ENCODE measurements around the gene SLC6A9.

Gene SLC6A9

DNA sequence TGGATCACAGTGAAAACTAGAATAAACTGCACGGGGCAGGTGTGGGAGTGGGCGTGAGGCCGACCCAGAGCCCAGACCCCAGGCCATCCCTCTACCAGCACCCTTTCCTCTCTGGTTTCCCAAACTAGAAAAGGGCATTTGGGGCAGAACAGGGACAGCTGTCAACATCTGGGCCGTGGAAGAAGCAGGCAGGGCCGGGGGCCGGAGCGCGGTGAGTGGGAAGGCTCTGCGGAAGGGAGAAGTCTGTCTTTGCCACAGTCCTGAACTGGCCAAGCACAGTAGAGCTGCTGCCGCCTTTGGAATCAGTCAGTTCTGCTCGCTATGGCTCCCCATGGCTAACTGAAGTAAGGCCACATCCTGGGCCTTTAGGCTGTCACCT, 33.3 kb downstream of the SLC6A9 start:
- no peak for FAIRE-seq

GRCh38 chr1:43997295-43997999, 33.8 kb downstream of the SLC6A9 start:
- FAIRE-seq, result no peak

GRCh38 chr1:43996733-43997115, 34.5 kb downstream of the SLC6A9 start:
- no peak for FAIRE-seq

- no peak for FAIRE-seq
Measured at GRCh38 chr1:43995984-43996732, 35.1 kb downstream of the SLC6A9 start.

DNA sequence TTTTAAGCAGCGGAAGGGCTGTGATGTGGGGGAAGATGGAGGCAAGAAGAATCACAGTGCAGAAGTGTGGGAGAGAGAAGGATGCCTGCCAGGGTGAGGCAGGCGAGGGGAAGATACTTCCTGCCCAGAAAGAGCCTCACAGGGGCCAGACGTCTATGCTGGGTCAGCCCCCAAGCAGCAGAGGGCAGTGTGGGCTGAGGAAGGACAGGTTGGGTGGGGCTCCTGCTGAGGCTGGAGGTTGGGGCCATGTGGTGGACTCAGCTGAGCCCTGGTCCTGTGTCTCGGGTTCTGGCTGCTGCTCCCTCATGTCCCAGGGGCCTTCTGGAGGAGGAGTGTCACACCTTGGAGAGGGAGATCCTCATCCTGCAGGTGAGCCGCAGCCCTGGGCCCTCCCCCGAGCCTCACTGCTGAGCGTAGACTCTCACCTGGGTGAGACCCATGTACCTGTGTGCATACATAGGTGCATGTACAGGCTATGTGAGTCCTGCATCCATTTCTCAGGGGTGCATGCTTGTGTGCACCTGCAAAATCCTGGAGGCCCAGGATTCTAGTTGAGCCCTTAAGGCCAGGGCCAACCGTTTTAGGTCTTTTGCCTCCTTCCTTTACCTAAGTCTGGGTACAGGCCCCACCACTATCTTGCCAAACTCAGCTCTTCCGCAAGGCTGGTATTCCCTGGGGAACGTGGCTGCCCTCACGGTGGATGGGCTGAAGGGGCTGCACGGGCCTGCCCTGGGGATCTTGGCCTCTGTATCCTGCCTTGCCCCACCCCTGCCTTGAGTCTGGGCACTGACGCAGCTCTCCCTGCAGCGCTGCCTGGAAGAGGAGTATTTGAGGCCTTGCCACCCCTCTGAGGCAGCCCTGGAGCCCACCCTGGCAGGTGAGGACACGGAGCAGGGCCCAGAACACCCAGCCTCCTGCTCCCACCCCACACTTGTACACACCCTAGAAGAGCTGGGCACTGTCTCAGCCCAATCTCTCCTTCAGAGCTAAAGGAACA, 36.2 kb downstream of the SLC6A9 start:
- FAIRE-seq, result no peak

GRCh38 chr1:43994071-43994470, 37.2 kb downstream of the SLC6A9 start:
- no peak for FAIRE-seq

DNA sequence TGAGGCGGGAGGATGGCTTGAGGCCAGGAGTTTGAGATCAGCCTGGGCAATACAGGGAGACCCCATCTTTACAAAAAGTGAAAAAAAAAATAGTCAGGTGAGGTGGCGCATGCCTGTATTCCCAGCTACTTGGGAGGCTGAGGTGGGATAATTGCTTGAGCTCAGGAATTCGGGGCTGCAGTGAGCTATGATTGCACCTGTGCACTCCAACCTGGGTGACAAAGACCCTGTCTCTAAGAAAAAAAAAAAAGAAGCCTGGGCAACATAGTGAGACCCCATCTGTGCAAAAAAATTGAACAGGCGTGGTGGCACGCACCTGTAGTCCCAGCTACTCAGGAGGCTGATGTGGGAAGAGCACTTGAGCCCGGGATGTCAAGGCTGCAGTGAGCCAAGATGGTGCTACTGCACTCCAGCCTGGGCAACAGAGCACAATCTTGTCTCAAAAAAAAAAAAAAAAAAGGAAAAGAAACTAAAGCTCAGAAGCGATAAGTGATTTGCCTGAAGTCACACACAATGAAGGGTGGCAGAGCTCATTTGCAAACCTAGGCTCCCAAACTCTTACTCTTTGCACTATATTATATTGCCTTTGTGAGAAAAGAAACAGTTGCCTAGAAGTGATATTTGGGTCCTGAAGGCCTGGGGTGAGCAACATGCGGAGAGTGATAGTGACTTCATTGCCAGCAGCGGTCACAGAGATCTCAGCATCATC, 37.9 kb downstream of the SLC6A9 start:
- FAIRE-seq, result no peak

DNA sequence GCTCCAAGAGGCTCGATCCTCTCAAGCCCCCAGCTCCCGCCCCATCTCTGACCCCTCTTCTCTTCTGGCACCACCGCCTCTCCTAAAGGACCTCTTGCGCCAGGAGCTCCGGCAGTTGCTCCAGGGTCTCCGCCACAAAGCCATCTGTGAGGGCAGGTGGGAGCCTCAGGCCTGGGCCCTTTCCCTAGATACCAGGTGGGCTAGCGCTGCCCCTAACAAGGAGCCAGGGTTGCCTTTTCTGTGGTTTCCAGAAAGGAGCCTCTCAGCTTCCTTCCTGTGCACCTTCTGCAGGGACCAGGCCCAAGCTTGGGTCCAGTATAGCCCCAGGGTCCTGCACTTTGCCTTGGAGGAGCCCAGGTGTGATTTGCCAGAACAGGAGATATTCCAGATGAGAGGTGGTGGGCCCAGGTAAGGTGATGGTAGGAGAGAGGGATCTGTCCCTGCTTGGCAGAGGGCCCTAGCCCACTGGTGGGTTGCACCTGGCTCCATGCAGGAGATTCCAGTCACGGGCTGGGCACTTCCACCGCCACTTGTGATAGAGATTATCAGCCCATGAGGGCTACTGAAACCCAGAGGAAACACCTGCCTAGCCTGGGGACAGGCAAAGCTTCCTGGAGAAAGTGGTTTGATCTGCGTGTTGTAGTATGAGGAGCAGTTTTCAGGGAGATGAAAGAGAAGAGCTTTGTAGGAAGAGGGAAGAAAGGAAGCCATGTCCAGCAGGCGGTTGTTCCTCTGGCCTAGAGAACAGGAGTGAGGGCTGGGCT, 38.8 kb downstream of the SLC6A9 start:
- FAIRE-seq, result no peak

GRCh38 chr1:43991476-43992231, 39.6 kb downstream of the SLC6A9 start, which contains the start of gene CCDC24:
CCDC24 (plus strand) TSS chr1:43991599; CDS start chr1:43991879, 280 bp downstream.
- FAIRE-seq, result no peak

- no peak for FAIRE-seq
Measured at GRCh38 chr1:43991200-43991475, 40.1 kb downstream of the SLC6A9 start.

GRCh38 chr1:43990271-43991199, 40.7 kb downstream of the SLC6A9 start:
- FAIRE-seq, result no peak

DNA sequence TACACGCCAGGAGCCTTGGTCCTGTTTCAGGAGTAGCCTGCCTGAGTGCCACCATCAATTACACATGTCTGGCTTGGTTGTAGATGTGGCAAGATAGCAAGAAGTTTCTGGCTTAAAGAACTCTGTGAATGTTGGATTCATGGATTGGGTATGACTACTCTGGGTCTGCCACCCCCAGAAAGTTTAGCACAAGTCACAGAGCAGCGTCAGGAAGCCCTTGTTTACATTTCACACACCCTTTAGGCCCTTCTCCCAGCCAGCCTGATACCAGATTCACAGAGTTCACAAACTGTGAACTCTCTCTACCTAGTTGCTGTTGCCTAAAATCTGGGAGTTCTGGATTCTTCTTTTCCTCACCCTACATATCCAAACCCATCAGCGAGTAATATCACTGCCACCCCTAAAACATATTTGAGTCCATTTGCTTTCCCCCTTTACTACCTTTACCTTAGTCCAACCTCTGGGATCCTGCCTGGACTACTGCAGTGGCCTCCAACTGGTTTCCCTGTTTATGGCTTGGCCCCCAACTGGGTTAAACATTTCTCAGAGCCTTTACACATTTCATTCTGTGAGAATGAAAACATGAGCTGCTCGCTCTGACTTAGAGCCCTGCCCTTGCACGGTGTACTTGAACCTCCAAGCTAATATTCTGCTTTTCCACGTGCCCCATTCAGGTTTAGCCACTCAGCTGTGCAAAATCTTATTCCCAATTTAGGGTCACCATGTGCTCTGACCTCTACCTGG, 43.9 kb downstream of the SLC6A9 start:
- no peak for FAIRE-seq

- FAIRE-seq, result no peak
Measured at GRCh38 chr1:43986712-43987111, 44.5 kb downstream of the SLC6A9 start.

DNA sequence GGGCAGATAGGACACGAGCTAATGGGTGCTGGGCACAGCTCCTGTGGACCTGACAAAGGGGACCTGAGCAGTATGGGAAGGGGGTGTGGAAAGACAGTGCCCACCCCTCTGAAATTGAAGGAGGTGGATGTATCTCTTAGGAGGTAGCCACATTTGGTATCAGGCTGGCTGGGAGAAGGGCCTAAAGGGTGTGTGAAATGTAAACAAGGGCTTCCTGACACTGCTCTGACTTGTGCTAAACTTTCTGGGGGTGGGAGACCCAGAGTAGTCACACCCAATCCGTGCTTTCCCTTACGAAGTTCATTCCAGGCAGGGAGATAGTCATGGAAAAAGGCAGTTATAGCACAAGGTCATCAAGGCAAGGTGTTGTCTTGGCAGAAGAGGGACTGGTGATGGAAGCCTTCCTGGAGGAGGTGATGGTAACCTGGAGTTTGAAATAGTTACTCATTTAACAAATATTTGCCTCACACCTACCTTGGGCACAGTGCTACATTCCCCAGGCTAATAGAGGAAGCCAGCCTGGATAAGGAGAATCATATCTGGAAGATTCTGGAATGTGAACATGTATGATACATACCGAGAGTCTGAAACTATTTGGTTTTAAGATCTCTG, 45.2 kb downstream of the SLC6A9 start:
- no peak for FAIRE-seq

- FAIRE-seq, result no peak
Measured at GRCh38 chr1:43984855-43985254, 46.4 kb downstream of the SLC6A9 start.

GRCh38 chr1:43983253-43983899, 47.9 kb downstream of the SLC6A9 start:
- no peak for FAIRE-seq

- no peak for FAIRE-seq
Measured at GRCh38 chr1:43982808-43983207, 48.5 kb downstream of the SLC6A9 start.

DNA sequence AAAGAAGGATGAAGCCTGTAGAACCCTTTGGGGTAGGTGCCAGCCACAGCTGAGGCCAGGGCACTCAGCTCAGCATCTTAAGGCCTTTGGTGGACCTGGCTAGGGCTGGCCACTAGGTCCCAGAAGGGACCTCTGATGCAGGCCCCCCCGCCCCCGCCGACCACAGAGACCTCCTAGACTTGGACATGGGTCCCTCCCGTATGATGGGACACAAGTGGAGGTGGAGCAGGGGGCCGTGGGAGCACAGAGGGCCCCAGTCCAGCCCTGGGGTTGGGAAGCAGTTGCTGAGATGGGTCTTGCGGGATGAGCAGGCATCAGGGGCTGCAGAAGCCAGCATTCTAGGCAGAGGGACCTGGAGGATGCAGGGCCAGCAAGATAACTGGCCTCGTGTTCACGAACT, 49.0 kb downstream of the SLC6A9 start:
- no peak for FAIRE-seq
